K562 (cell line): Measurements from ENCODE around the gene TMEM132D. TPM values are rescaled to one million over a fixed set of nuclear protein-coding genes. Genes with fewer than 3 reads are reported as not detected.

Experiments
- ATAC-seq: fragments of 200-7000 bp; cut with Tn5 transposase; 3 replicates; pipeline ENCODE4 v1.9.1; 2020; ENCODE audit warnings: moderate library complexity
- BruUV-seq: library from RNA; stranded (reverse); fragments of 400-500 nt; replicated peaks from 2 replicates; lab custom pipeline; 2021; lab: Mats Ljungman, UMichigan
- CTCF ChIA-PET: fragments of 300-600 bp; formaldehyde crosslinking; extraction: SDS; loops from one replicate; lab custom pipeline; 2021; ENCODE audit warnings: low intra/inter-chr PET ratio; lab: Yijun Ruan, JAX
- POLR2A ChIA-PET: fragments of 300-600, 350-650 bp; sonication (Branson Sonifier 250); formaldehyde crosslinking; extraction: SDS; loops from one replicate; lab custom pipeline; 2021; ENCODE audit warnings: antibody characterized with exemption, inconsistent platforms; lab: Yijun Ruan, JAX
- DNase-seq, 4 experiments: peaks; one replicate each; pipeline versions ENCODE4 v3.0.0 to v3.0.0-alpha.2; 2011 to 2018; ENCODE audit warnings: low spot score in 3 of 4, mixed read lengths in 3 of 4; ENCODE audit errors: extremely low read depth in 1 of 4
- FAIRE-seq: peaks from 2 replicates; lab custom pipeline; 2011; peaks lifted over from hg19 to GRCh38; lab: Jason Lieb, UNC
- H2AFZ ChIP-seq: 2 replicates; pipeline ENCODE4 v1.6.0; 2011; ENCODE audit warnings: low read depth, low read length, control low read depth, inconsistent platforms
- H3K27ac ChIP-seq: fragments of 200-600 bp; 3 replicates; pipeline ENCODE4 v1.8.0; 2011; ENCODE audit warnings: low read depth, mild to moderate bottlenecking, control low read depth, inconsistent platforms, low read length, moderate library complexity, mixed read lengths; ENCODE audit errors: extremely low read depth
- H3K27me3 ChIP-seq, 2 experiments: fragments of 300-600 bp in 1 of 2; 2 replicates in 1 of 2; 3 replicates in 1 of 2; pipeline versions ENCODE4 v1.6.0 to v1.8.0; 2011; ENCODE audit warnings: inconsistent platforms in 2 of 2, low read length in 2 of 2, mild to moderate bottlenecking in 1 of 2, mixed read lengths in 1 of 2, moderate library complexity in 1 of 2; ENCODE audit not compliant: control insufficient read depth in 2 of 2, insufficient read depth in 2 of 2
- H3K36me3 ChIP-seq: fragments of 300-600 bp; 3 replicates; pipeline ENCODE4 v1.8.0; 2011; ENCODE audit warnings: mild to moderate bottlenecking, low read length, inconsistent platforms; ENCODE audit not compliant: control insufficient read depth, insufficient read depth
- H3K4me1 ChIP-seq, 2 experiments: fragments of 200-600 bp in 1 of 2; replicated peaks in 1 of 2; 2 replicates in 1 of 2; 3 replicates in 1 of 2; pipeline versions ENCODE4 v1.5.1 to v1.8.0; 2011; ENCODE audit warnings: inconsistent platforms in 2 of 2, low read length in 2 of 2, mild to moderate bottlenecking in 1 of 2, mixed read lengths in 1 of 2, moderate library complexity in 1 of 2; ENCODE audit not compliant: control insufficient read depth in 2 of 2, insufficient read depth in 2 of 2
- H3K4me2 ChIP-seq: 2 replicates; pipeline ENCODE4 v1.6.1; 2011; ENCODE audit warnings: low read length, control low read depth, inconsistent platforms, mixed read lengths; ENCODE audit not compliant: insufficient read depth
- H3K4me3 ChIP-seq: fragments of 200-600 bp; sonication (generic), shearing (Covaris generic); 2 replicates; pipeline ENCODE4 v1.5.1; 2016; ENCODE audit warnings: control low read depth, inconsistent platforms
- H3K79me2 ChIP-seq: fragments of 200-600 bp; 3 replicates; pipeline ENCODE4 v1.8.0; 2011; ENCODE audit warnings: low read length, inconsistent platforms; ENCODE audit not compliant: control insufficient read depth, insufficient read depth
- H3K9ac ChIP-seq, 2 experiments: 2 replicates each; pipeline versions ENCODE4 v1.6.0 to v1.6.1; 2011; ENCODE audit warnings: low read depth in 2 of 2, low read length in 2 of 2, control low read depth in 1 of 2, inconsistent platforms in 1 of 2, mild to moderate bottlenecking in 1 of 2, mixed read lengths in 1 of 2; ENCODE audit not compliant: insufficient read depth in 1 of 2
- H3K9me1 ChIP-seq: one replicate; pipeline ENCODE4 v1.6.0; 2011; ENCODE audit warnings: inconsistent platforms, mild to moderate bottlenecking, low read length, moderate library complexity; ENCODE audit not compliant: control insufficient read depth, insufficient read depth
- H3K9me3 ChIP-seq: replicated peaks from 2 replicates; pipeline ENCODE4 v1.5.1; 2011; ENCODE audit warnings: low read depth, low read length, inconsistent platforms; ENCODE audit not compliant: control insufficient read depth, insufficient read depth
- H4K20me1 ChIP-seq: replicated peaks from 2 replicates; pipeline ENCODE4 v1.6.1; 2011; ENCODE audit warnings: low read length, inconsistent platforms, mixed read lengths; ENCODE audit not compliant: control insufficient read depth, insufficient read depth
- BCOR ChIP-seq: fragments of 450-650 bp; IDR thresholded peaks from 2 replicates; pipeline ENCODE4 v1.6.1; 2016
- BRCA1 ChIP-seq, 2 experiments: fragments of 450-650 bp in 1 of 2; sonication (generic) in 1 of 2; formaldehyde crosslinking in 1 of 2; IDR thresholded peaks; 2 replicates each; pipeline versions ENCODE4 v1.5.0 to v1.6.1; 2017 to 2020; ENCODE audit warnings: mild to moderate bottlenecking in 1 of 2, missing genetic modification reagents in 1 of 2
- BRF1 ChIP-seq: IDR thresholded peaks from 3 replicates; pipeline ENCODE4 v1.6.1; 2011; ENCODE audit warnings: borderline replicate concordance, mild to moderate bottlenecking; ENCODE audit not compliant: insufficient read length; ENCODE audit errors: extremely low read depth
- CXXC5 ChIP-seq: fragments of 250-450 bp; sonication (Bioruptor Pico); IDR thresholded peaks from 2 replicates; pipeline ENCODE4 v1.8.0; 2022; ENCODE audit warnings: inconsistent platforms, mild to moderate bottlenecking, moderate library complexity
- HMGN3 ChIP-seq: IDR thresholded peaks from 2 replicates; pipeline ENCODE4 v1.6.1; 2011; ENCODE audit warnings: borderline replicate concordance, low read depth, mild to moderate bottlenecking, mixed read lengths, low read length; ENCODE audit not compliant: insufficient read length; ENCODE audit errors: extremely low read depth
- NRF1 ChIP-seq, 2 experiments: fragments of 450-650 bp; IDR thresholded peaks in 1 of 2; conservative IDR thresholded peaks in 1 of 2; 2 replicates each; pipeline ENCODE4 v1.6.1; 2014; ENCODE audit warnings: mild to moderate bottlenecking in 2 of 2
- RFX7 ChIP-seq: fragments of 250-450 bp; sonication (Bioruptor Pico); IDR thresholded peaks from 2 replicates; pipeline ENCODE4 v1.5.1; 2021; ENCODE audit warnings: mild to moderate bottlenecking
- SUPT5H ChIP-seq: fragments of 450-650 bp; IDR thresholded peaks from 2 replicates; pipeline ENCODE4 v1.6.1; 2016
- TAL1 ChIP-seq: fragments of 450-650 bp; IDR thresholded peaks from 2 replicates; pipeline ENCODE4 v1.6.1; 2016; ENCODE audit warnings: mild to moderate bottlenecking
- TEAD4 ChIP-seq, 2 experiments: sonication (generic) in 1 of 2; formaldehyde crosslinking in 1 of 2; IDR thresholded peaks; 2 replicates each; pipeline versions ENCODE4 v1.6.1 to v1.8.0; 2012 to 2022; ENCODE audit warnings: borderline replicate concordance in 1 of 2, inconsistent platforms in 1 of 2, low read length in 1 of 2, mild to moderate bottlenecking in 1 of 2, missing genetic modification reagents in 1 of 2
- U2AF2 ChIP-seq: fragments of 200-400 bp; formaldehyde crosslinking; optimal IDR thresholded peaks from 2 replicates; pipeline ENCODE3; 2017; ENCODE audit warnings: low read depth, mild to moderate bottlenecking, low read length
- ZNF696 ChIP-seq: fragments of 250-450 bp; sonication (Bioruptor Pico); conservative IDR thresholded peaks from 2 replicates; pipeline ENCODE4 v1.4.0; 2020; ENCODE audit warnings: mild to moderate bottlenecking, moderate library complexity
- ZNF830 ChIP-seq: fragments of 250-450 bp; sonication (Bioruptor Pico); IDR thresholded peaks from 2 replicates; pipeline ENCODE4 v1.5.0; 2021; ENCODE audit warnings: mild to moderate bottlenecking
- WGBS: fragments of 100-300 bp; shearing (Covaris generic); methylation state at CpG from one replicate; pipeline ENCODE4 v1.1.6; 2016; ENCODE audit warnings: low coverage, mixed read lengths; ENCODE audit not compliant: insufficient coverage; ENCODE audit errors: missing lambda C conversion rate; 5-methylcytosine and 5-hydroxymethylcytosine counted together
- in situ Hi-C: fragments of 300-500 bp; cut with MboI; formaldehyde crosslinking; loops from 4 replicates; pipeline ENCODE4 v1.15.0; 2018; ENCODE audit warnings: inconsistent platforms, mixed read lengths
- intact Hi-C: fragments of 100-400 bp; cut with micrococcal nuclease; formaldehyde crosslinking; loops from 2 replicates; pipeline ENCODE4 v1.14.2; 2022
- polyA plus RNA-seq, 8 experiments: library from polyadenylated mRNA; depleted of rRNA in 4 of 8; stranded (reverse) in 5 of 8; unstranded in 3 of 8; fragments of >200 nt; fragmentation: Nextera tagmentation in 2 of 8; fragmentation: Illumina TruSeq in 1 of 8; extraction: Ambion mirVana in 2 of 8; extraction: Trizol in 1 of 8; gene quantifications; 2 replicates each; pipeline versions ENCODE4 v1.2.1 to v1.2.3, GENCODE V29; 2011 to 2014; ENCODE audit warnings: inconsistent platforms in 1 of 8, missing spikeins in 1 of 8
- total RNA-seq, 7 experiments: library from RNA; depleted of rRNA in 6 of 7; stranded (reverse); fragments of >200 nt in 6 of 7; fragmentation: Illumina TruSeq in 2 of 7; extraction: Trizol in 2 of 7; gene quantifications; 2 replicates each; pipeline versions ENCODE4 v1.2.1 to v1.2.3, GENCODE V29; 2011 to 2021; ENCODE audit warnings: low replicate concordance in 1 of 7
- TF ChIP-seq, protein P1 (sequence below): fragments of 450-650 bp; formaldehyde crosslinking; IDR thresholded peaks from 2 replicates; pipeline ENCODE4 v1.4.0; 2020; ENCODE audit warnings: mild to moderate bottlenecking
- TF ChIP-seq, protein P2 (sequence below), 2 experiments: IDR thresholded peaks; 2 replicates each; pipeline ENCODE4 v1.6.1; 2011; ENCODE audit warnings: borderline replicate concordance in 1 of 2, control low read depth in 1 of 2, low read depth in 1 of 2, low read length in 1 of 2, mild to moderate bottlenecking in 1 of 2, mixed read lengths in 1 of 2, moderate library complexity in 1 of 2; ENCODE audit not compliant: insufficient read depth in 1 of 2, insufficient read length in 1 of 2, poor library complexity in 1 of 2, severe bottlenecking in 1 of 2; ENCODE audit errors: extremely low read depth in 1 of 2

Gene TMEM132D
- total and polyA plus RNA-seq, 9 of the 15 experiments (the other 6 are each of a cell fraction or from before 2014, with no cell fraction given) = not detected

DNA sequence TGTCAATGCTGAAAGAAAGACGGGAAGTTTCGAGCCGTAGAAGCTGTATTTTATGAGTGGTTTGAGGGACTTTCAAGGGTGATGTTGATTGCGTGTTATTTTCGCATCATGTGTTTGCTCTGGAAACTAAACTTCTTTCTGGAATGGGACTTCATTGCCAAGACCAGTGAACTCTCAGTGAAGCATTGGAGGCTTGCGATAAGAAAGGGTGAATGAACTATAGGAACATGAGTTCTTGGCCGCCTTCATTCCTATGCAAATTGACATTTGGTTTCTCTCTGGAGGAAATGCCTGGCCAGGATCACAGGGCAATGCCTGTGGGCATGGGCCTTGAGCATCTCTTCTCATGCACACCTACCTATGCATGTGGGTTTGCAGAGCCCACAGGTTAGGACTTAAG lies 677.8 kb downstream of the TMEM132D start:
- POLR2A ChIA-PET = no interaction called here
- no peaks in the 10 kb centered on the region for H4K20me1 ChIP-seq
- H3K27me3 ChIP-seq = peaks cover 6 to 7% of the 10 kb centered on the region in 2 experiments; a peak in 4 of 5 replicates
- no peak overlapping the region for H2AFZ ChIP-seq
- FAIRE-seq (no peak), DNase-seq (no peak), ATAC-seq (no peak)
- CTCF ChIA-PET = no interaction called here
- no peak overlapping the region for H3K4me3 ChIP-seq
- TF ChIP-seq BRF1 = no peak
- no peak for TF ChIP-seq HMGN3
- no peak for TF ChIP-seq RFX7 (CRISPR knock-in tag)
- TF ChIP-seq NRF1 (conservative IDR thresholded peaks at IDR 0.05 in 1 of 2, IDR thresholded peaks at IDR 0.05 in 1 of 2) = no peak
- no peak for TF ChIP-seq ZNF830 (CRISPR knock-in tag)
- no peak for TF ChIP-seq BCOR
- no peak for TF ChIP-seq BRCA1 (IDR thresholded peaks at IDR 0.05)
- no peak for TF ChIP-seq BRCA1 (CRISPR knock-in tag; IDR thresholded peaks at IDR 0.05)
- no peak for TF ChIP-seq TEAD4 (IDR thresholded peaks at IDR 0.05; ENCODE audit: low read length)
- no peak for TF ChIP-seq TEAD4 (CRISPR knock-in tag; IDR thresholded peaks at IDR 0.05; ENCODE audit: borderline replicate concordance)
- TF ChIP-seq ZNF696 (CRISPR knock-in tag) = no peak
- TF ChIP-seq, protein P1, sequence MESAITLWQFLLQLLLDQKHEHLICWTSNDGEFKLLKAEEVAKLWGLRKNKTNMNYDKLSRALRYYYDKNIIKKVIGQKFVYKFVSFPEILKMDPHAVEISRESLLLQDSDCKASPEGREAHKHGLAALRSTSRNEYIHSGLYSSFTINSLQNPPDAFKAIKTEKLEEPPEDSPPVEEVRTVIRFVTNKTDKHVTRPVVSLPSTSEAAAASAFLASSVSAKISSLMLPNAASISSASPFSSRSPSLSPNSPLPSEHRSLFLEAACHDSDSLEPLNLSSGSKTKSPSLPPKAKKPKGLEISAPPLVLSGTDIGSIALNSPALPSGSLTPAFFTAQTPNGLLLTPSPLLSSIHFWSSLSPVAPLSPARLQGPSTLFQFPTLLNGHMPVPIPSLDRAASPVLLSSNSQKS (CRISPR knock-in tag) = no peak
- TF ChIP-seq SUPT5H = no peak
- TF ChIP-seq U2AF2 = no peak
- TF ChIP-seq, protein P2, sequence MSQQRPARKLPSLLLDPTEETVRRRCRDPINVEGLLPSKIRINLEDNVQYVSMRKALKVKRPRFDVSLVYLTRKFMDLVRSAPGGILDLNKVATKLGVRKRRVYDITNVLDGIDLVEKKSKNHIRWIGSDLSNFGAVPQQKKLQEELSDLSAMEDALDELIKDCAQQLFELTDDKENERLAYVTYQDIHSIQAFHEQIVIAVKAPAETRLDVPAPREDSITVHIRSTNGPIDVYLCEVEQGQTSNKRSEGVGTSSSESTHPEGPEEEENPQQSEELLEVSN (IDR thresholded peaks at IDR 0.05; ENCODE audit: borderline replicate concordance in 1 of 2, extremely low read depth in 1 of 2, insufficient read depth in 1 of 2, insufficient read length in 1 of 2, low read depth in 1 of 2, low read length in 1 of 2, poor library complexity in 1 of 2, severe bottlenecking in 1 of 2) = no peak
- TF ChIP-seq TAL1 = no peak
- TF ChIP-seq CXXC5 (CRISPR knock-in tag) = no peak
- intact Hi-C loops (no loop called here), in situ Hi-C loops (no loop called here)
- BruUV-seq = no TSS peak
- WGBS = 4% methylated on average over 7 of the region's 7 CpGs
- H3K4me1 ChIP-seq = no peaks in the 10 kb centered on the region
- H3K9me1 ChIP-seq = no peaks in the 10 kb centered on the region
- no peaks in the 10 kb centered on the region for H3K79me2 ChIP-seq
- no peak overlapping the region for H3K27ac ChIP-seq
- no peak overlapping the region for H3K9ac ChIP-seq
- H3K9me3 ChIP-seq = no peaks in the 10 kb centered on the region
- no peak overlapping the region for H3K4me2 ChIP-seq
- no peaks in the 10 kb centered on the region for H3K36me3 ChIP-seq
